Measurements from ENCODE around the gene SGO2.
"Not testable (repeated sequence)": the region's sequence is repeated elsewhere in the genome, so short reads cannot be mapped to it uniquely, and the experiment has no call there.

SGO2 gene

DNA sequence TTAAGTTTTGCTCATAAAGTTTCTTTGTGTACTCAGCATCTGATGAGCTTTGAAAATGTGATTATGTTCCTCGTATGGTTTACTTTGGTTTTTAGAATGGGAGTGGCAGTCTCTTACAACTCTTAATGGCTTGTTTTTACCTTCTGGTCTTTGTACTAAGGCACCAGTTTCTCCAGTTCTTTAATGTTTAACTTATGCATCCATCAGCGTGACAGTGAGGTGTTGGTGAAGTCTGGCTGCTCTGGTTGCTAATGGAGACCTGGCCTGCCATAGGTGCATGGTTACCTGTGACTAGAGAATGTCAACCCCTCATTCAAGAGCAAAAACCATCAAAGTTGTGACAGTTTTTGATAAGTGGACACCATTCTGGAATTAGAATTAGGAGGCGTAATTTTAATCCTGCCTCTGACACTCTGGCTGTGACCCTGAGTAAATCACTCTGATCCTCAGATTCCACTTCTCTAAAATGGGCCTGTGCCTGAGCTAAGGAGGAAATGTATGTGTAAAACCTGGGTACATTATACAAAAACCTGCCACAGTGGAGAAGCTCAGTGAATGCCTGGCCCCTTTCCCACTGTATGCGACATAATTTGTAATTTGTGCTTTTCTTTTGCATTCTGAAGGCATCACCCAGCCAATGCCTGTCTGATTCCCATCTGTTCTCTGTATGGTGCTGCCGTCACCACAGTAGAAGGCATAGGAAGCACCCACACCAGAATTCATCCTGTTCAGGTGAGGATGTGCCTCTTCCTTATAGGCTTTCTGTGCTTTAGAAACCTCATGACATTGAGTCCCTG lies 71.0 kb downstream of the SGO2 start:
- no peak for DNase-seq (ENCODE audit: low read depth)

DNA sequence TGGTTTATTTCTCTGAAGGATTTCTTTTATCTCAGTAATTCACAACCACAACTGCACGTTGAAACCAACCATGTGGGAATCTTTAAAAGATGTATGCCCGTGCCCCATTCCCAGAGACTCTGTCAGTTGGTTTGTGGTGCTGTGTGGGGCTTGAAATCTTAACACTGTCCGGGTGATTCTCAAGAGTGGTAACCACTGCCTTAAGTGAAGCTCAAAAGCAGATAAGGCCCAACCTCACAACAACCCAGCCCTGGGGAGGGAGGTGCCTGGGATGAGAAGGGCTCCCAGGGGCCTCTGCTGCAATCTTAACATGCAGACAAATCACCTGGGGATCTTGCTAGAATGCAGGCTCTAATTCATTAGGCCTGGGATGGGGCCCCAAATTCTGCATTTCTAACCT lies 73.2 kb downstream of the SGO2 start:
- no peak for DNase-seq (ENCODE audit: low read depth)

DNA sequence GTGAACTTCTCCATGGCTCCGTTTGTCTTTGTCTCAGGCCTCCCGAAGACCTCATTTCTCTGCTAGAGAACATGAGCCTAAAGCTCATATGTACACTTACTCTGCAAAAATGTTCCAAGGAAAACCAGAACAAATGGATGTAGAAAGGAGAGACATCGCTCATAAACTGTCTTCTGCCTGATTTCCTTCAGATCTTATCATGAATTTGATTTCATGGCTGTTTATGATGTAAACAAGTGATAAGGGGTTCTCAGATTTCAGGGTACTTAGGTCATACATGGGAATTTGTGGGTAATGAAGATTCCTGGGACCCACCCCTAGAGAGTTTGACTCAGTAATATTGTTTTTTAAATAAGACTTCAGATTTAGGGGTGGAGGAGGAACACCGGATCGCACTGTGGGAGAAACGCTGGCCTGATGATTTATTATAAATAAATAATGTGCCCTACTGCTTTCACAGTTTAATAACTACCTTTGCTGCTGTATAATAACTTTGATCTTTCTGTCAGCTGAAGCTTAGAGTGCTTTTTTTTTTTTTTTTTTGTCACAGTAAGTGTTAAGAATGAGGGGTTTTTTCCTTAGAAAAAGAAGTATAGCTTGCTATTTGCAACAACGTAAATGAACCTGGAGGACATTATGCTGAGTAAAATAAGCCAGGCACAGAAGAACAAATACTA lies 74.7 kb downstream of the SGO2 start:
- no peak for DNase-seq (ENCODE audit: low read depth)

DNA sequence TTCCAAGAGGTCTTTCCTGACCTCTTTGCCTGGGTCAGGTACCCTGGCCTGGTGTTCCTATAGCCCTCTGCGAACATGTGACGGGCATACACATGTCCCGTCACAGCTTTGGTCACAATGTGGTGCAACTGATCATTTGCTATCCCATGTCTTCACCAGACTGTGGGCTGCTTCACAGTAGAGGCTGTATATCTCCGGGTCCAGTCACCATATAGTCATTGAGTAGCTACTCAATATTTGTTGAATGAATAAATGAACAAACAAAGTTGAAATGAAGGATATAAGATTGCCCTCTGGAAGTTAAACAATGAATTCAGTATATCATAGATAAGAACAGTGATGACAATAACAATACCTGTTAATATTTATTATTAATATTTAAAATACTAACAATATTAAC lies 76.6 kb downstream of the SGO2 start:
- DNase-seq (ENCODE audit: low read depth): no peak

DNA sequence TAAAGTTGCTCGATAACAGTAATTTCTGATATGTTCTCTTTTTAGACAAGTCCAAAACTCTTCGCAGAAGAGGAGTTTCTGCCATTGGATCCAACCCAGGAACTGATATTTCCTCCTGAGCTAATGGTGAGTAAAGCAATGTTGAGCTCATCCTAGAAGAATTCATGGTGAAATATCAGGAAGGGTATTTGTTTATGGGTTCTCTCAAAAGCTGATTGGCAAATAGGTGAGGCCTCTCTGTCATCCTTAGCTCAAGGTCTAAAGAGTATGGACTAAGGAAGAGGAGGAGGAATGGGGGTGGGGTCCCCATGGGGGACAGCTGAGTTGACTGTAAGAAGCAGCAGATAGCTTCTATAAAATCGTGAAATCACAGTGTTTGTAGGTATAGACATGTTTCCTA lies 78.0 kb downstream of the SGO2 start:
- DNase-seq (ENCODE audit: low read depth): peak; percentile 85

DNA sequence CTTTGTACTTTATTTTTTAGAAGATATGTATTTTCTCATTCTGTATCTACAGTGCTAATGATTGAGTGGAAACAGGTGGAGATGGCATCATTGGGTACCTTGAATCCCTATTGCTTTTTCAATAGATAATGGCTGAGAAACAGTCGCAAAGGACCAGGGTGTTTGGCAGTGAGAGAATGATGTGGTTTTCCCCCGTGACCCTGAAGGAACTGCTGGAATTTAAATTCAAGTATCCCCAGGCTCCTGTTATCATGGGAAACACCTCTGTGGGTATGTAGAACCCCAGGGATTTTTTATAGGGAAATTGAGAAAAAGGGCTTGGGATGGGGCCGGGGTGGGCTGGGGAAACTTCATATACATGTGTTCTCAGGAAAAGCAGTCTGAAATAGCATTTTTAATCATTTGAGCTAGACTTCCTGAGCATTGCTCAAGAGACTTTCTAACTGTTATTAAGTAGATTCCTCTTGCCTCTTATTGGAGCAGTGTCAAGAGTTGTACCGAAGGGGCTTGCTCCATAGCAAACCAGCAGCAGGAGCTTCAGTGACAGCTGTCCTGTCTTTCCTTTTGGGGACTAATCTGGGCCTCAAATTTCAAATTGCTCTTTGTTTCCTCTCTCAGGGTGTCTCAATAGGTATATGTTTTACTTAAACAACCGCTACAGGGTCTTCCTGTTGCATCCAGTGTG lies 78.7 kb downstream of the SGO2 start:
- no peak for DNase-seq (ENCODE audit: low read depth)

DNA sequence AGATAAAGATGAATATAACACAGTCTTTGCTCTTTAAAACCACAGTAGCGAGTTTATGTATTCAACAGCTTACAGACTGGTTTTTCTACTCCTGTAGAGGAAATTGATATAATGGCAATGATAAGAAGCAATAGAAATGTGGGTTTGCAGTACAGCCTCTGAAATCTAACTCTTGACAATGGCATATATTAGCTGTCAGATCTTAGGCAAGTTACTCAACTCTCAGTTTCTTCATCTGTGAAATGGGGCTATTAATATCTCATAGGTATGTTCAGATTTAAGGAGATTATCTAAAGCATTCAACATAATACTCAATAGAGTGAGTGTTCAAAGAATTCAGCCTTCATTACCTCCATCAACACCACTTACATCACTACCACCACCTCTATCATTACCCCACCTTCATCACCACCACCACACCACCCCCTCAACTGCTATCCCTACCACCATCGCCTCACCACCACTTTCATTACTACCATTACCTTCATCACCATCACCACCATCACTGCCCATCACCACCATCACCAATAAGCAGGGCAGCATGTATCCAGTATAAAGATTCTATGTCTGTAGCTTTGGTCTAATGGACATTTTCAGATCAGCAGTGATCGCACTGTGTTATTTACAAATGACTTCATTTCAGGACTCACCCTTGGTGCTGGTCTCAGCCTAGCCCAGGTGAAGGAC lies 82.5 kb downstream of the SGO2 start:
- no peak for DNase-seq (ENCODE audit: low read depth)

DNA sequence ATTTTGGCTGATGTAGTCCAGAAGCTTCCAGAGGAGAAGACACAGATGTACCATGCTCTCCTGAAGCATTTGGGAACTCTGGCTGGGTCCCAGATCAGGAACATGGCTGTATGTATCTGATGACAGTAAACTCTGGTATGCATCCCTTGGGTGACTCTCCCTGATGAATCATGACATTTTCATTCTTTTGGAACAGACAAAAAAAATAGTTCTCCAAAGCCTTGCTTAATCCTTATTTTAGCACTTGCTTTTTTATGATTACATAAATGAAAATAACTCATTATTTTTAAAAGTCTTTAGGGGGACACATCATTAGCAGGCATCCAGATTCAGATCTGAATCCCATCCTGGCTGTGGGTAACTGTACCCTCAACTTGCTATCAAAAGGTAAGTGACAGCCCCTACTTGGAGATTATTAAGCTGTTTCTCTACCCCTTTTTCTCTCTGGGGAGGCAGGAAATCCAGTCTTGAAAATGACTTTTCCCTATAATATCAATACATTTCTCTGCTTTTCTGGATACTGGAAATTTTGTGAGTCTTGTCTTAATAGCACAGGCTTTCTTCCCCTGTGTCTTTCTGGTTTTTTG lies 83.1 kb downstream of the SGO2 start:
- DNase-seq (ENCODE audit: low read depth): peak; percentile 94

DNA sequence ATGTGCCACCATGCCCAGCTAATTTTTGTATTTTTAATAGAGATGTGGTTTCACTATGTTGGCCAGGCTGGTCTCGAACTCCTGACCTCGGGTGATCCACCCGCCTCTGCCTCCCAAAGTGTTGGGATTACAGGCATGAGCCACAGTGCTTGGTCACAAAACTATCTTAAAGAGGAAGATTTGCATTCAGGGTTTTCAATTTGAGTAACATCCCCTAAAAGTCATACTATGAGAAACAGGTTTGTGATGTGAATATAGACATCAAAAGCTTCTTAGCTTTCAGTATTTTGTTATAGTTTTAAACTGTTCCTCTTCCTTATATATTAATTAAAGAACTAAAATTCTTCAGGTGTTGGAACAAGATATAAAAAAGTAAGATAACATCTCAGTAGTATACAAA lies 84.2 kb downstream of the SGO2 start:
- not testable (repeated sequence) for DNase-seq (ENCODE audit: low read depth)

DNA sequence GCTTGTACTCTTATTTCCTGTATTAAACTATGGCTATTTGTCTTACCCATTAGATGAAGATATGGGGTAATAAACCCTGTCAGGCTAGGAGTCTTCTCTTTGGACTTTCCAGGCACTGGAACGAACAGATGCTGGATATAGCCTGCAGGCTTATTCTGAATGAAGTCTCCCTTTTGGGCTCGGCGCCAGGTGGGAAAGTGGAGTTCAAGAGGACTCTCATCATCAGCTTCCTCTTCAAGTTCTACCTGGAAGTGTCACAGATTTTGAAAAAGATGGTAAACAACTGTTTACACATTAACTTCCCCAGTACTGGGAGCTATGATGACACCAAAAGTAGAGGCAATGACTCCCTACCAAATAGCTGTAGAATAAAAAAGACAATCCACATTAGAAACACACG lies 87.7 kb downstream of the SGO2 start:
- DNase-seq (ENCODE audit: low read depth): no peak

DNA sequence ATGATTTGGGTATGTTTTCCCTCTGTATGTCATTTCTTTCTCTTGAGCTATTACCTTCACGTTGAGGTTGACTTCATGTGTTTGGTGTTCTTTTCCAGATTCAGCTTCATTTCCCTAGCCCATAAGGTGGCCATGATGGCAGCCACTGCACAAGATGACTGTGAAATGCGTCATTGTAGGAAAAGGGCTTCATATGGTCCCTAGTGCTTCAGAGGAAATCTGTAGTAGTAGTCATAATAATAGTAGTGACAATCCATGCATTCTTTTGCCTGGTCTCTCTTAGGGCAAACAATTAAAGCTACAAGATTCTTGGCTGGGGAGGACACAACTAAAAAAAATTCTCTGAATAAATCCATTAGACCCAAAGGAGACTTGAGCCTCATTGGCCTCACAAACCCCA lies 88.2 kb downstream of the SGO2 start:
- no peak for DNase-seq (ENCODE audit: low read depth)

DNA sequence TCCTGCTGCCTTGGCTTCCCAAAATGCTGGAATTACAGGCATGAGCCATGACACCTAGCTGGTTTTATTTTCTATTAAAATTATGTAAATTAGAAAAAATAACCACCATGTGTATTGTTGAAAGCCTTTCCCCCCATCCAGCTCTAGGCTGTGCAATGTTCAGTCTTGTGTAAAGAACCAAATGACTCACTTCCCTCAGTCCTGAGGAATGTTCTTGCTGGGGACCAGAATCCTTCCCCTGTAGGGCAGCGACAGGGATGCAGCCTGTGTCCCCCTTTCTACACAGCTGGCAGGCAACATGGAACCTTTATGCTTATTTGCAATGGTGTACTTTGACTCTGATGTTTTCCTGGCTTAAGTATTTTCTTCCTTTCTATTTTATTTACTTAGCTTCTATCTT lies 89.2 kb downstream of the SGO2 start:
- DNase-seq (ENCODE audit: low read depth): peak; percentile 84

DNA sequence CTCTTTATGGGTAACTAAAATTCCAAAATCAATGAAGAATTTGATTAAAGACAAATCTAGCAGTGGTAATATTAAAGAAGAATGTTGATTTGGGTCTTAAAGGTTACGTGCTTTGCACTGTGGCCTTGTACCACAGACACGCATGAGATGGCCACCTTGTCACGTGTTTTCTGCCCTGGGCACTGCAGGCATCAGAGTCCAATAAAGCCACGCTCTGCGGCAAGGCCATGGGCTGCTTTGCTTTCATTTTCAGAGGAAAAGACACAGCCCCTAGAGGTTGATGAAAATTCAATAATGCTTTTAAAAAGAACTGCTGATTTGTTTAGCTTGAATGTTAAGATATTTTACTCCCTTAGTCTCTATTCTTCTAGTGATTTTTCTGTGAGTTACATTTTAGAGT lies 90.2 kb downstream of the SGO2 start:
- no peak for DNase-seq (ENCODE audit: low read depth)

DNA sequence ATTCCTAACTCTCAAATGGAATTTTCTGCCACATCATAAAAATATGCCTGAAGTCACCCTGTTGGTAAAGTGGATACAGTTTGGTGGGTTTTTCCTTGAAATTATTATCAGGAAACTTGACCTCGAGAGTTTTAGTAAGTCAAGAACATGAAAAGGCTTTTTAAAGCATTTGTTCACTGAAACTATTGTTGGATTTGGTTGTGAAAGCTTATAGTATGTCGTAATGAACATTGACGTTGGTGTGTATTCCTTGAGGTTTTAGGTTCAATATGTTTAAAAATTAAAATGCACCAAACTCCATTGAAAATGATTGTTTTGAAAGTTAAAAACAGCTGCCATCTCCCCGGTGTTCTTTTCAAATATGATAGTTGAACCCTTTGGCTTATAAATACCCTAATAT lies 90.6 kb downstream of the SGO2 start:
- no peak for DNase-seq (ENCODE audit: low read depth)

DNA sequence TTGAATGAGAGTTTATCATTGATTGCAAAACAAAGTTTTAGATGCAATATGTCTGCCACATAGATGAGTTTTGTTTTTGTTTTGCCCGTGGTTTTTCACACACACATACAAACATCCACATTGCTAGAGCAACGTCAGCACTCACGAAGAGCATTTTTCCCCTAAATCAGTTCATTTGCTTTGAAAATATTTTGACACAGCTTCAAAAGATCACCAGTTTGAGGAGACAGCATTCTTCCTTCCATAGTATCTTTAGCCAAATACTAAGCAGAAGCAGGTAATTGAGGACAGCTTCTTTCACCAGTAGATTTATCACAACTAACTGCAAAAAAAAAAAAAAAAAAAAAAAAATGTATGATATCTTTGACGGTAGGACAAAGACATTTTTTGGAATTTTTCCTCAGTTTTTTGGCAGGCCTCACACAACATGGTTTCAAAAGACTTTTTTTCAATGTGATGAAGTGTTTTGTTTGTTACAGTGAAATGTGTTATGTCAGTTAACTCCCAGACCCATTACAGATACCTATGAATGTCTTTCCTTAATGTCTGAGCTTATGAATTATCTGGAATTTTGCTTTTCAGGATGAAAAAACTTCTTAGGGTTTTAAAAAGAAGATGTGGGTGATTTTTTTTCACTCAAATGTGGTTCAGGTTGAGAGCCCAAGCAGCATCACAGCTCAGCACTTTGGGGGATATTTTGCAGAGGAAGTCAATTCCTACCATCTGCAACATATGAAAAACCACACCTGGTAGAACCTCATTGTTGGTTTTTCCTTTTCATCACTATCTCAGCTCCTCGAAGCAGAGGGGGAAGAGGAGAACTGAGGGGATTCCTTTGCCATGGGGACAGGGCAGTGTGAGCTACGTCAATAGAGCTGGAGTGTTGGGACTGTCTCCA lies 91.4 kb downstream of the SGO2 start:
- no peak for DNase-seq (ENCODE audit: low read depth)

DNA sequence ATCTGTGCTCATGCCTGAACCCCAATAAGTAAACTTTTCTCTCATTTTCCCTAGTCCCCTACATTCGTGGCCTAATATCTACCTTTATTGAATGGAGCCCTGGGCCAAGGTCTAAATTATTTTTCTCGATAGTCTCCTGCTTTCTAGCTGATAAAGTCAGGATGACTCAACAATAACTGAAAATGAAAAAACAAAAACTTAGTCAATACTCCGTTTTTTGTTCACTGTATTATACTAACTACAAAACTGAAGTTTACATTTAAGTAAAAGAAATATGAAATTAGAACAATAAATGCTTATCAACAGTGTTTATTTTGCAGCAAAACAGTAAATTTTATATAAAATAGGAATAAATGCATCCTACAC lies 92.0 kb downstream of the SGO2 start:
- no peak for DNase-seq (ENCODE audit: low read depth)

DNA sequence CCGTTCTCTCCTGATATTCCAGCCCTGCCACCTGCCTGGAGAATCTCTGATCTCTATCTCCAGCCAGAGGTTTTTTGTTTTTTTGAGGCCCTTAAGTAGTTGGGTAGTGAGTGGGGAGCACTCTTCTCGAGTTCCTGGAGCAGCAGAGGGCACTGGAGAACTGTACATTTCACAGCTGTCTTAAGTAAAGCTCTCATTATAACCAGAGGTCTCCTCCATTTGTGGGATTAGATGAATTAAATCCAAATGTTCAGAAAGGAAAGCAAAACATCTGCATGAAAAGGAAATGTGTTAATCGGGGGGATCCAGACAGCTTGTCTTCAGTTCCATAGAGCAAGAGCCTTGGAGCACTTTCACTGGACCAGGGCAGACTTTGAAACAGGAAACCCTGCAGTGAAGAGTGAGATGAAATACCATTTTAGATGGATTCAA lies 92.6 kb downstream of the SGO2 start:
- DNase-seq (ENCODE audit: low read depth): no peak

DNA sequence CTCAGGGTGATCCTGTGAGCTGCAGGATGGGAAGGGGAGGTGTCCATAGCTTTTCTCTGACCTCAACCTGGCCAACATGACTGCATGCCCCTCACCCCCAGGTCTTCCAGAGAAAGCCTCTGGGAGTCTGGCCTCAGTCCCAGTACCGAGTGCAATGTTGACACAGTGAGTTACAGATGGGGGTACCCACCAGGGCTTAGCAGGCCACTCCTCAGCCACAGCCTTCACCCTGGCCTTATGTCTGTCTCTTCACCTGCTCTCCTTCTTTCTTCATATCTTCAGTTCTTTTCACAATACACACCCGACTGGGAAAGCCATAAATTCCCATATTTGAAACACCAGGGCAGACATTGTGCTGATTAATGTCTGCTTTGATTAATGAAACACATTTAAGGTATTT lies 93.3 kb downstream of the SGO2 start:
- no peak for DNase-seq (ENCODE audit: low read depth)

DNA sequence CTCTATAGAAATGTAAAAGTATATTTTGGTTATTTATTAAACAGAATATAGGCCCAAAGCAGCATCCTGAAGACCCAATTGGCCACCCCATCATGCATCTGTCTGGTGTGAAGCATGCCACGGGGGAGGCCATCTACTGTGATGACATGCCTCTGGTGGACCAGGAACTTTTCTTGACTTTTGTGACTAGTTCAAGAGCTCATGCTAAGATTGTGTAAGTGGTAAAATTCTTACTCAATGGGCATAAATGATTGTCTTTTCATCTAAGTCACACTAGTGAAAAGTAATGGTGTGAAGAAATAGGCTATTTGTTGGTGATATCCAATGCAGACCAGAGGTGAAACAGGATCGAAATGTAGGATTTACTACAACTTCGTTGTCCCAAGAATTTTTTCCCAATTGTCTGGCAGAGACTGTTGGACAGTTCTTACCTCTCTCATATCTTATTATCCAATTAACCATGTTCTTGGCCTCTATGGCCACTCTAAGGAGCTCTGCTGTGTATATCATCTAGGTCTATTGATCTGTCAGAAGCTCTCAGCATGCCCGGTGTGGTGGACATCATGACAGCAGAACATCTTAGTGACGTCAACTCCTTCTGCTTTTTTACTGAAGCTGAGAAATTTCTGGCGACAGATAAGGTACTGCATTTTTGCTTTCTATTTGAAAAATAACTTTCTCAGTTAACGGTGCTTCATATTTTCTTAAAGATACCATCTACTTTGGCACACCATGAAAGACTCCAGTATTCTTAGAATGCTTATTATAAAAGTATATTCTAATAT lies 94.8 kb downstream of the SGO2 start:
- DNase-seq (ENCODE audit: low read depth): no peak

DNA sequence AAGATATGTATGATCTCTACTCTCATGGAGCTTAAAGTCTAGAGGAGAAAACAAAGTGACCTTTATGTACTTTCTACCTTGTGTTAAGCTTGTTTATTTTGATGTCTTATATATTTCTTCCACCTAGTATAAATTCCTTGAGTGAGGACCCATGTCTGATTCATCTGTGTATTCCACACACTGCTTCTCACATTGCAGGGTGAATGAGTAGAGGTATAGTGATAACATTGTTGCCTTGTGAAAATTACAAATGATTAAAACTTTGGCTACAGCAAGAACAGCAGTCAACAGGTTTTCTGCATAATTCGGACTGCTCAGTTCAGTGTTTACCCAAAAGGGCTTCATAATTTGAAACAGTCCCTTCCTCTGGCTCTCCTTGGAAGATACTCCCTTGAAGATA lies 96.1 kb downstream of the SGO2 start:
- no peak for DNase-seq (ENCODE audit: low read depth)
